Ovary (tissue), 9 donors: Measurements from ENCODE around the gene FAM110D. TPM values are rescaled to one million over a fixed set of nuclear protein-coding genes. Genes with fewer than 3 reads are reported as not detected.

Source experiments
- DNase-seq, 5 donors: peaks; one replicate each; pipeline ENCODE4 v3.0.0-alpha.2; 2019 to 2020
- H3K27ac ChIP-seq, 2 donors: fragments of 200-600 bp; one replicate each; pipeline versions ENCODE4 v1.5.1 to v1.8.0; 2019 to 2022
- H3K27me3 ChIP-seq: fragments of 200-600 bp; one replicate; pipeline ENCODE4 v1.8.0; 2022
- H3K36me3 ChIP-seq: fragments of 200-600 bp; sonication (generic); one replicate; pipeline ENCODE4 v1.5.1; 2019
- H3K4me1 ChIP-seq: one replicate; pipeline ENCODE4 v1.8.1; 2013; ENCODE audit warnings: mild to moderate bottlenecking, moderate library complexity; ENCODE audit not compliant: insufficient read depth
- H3K4me3 ChIP-seq: fragments of 200-600 bp; sonication (generic); one replicate; pipeline ENCODE4 v1.5.1; 2017
- H3K9me3 ChIP-seq, 2 donors: fragments of 200-600 bp in 1 of 2; sonication (generic) in 1 of 2; one replicate each; pipeline versions ENCODE4 v1.5.1 to v1.8.1; 2013 to 2019; ENCODE audit warnings: mild to moderate bottlenecking in 1 of 2, moderate library complexity in 1 of 2
- CTCF ChIP-seq, 3 donors: fragments of 450-650 bp in 2 of 3; fragments of 200-600 bp in 1 of 3; IDR thresholded peaks; one replicate each; pipeline versions ENCODE4 v1.5.1 to v1.8.0; 2016 to 2022; ENCODE audit warnings: antibody characterized with exemption in 3 of 3, mild to moderate bottlenecking in 1 of 3
- EP300 ChIP-seq: sonication (generic); formaldehyde crosslinking; IDR thresholded peaks from one replicate; pipeline ENCODE4 v1.6.1; 2017; ENCODE audit warnings: antibody characterized with exemption
- POLR2A ChIP-seq: fragments of 450-650 bp; IDR thresholded peaks from one replicate; pipeline ENCODE4 v1.6.1; 2017; ENCODE audit warnings: antibody characterized with exemption, mild to moderate bottlenecking, moderate library complexity
- WGBS, 3 donors: extraction: QIAGEN DNeasy Blood & Tissue Kit in 1 of 3; methylation state at CpG; one replicate each; pipeline versions ENCODE4 v1.1.5 to v1.1.7; 2013 to 2017; 5-methylcytosine and 5-hydroxymethylcytosine counted together
- intact Hi-C, 4 donors: fragments of 100-400 bp; cut with DNase I; formaldehyde crosslinking; loops; one replicate each; pipeline versions ENCODE4 v1.11.0 to v1.15.1; 2022 to 2023
- polyA plus RNA-seq, 2 donors: library from polyadenylated mRNA; stranded (reverse); fragments of 200-250 nt in 1 of 2; fragments of 350-450 nt in 1 of 2; fragmentation: Illumina TruSeq in 1 of 2; extraction: RNeasy Lipid Tissue Mini Kit (QIAGEN cat#74804) in 1 of 2; gene quantifications; one replicate each; pipeline ENCODE4 v1.2.3, GENCODE V29; 2013 to 2014
- total RNA-seq, 7 donors: library from RNA; depleted of rRNA in 2 of 7; stranded (reverse); fragments of >200 nt in 2 of 7; fragmentation: NEBNext Ultra II Directional in 3 of 7; extraction: Animal tissue kit (Norgen Biotek cat#: 25700) in 3 of 7; gene quantifications; one replicate each; pipeline versions ENCODE4 v1.1.0 to v1.2.4, GENCODE V29; 2016 to 2023
- donor health status: DM: no; HTN: no; CAD: no; lungs with moderate emphysema.
- donor health status: DM: no; HTN: no; CAD: no.
- donor health status: Bipolar disorder and iron deficiency.
- donor health status: DM: yes; HTN: yes; CAD: no.
- donor health status: DM: no; HTN: no; CAD: no.
- donor health status: DM: yes; HTN: yes; CAD: no.

The FAM110D gene
- total and polyA plus RNA-seq, 9 donors: 0.91 to 4.9 (median 2.1) TPM

DNA sequence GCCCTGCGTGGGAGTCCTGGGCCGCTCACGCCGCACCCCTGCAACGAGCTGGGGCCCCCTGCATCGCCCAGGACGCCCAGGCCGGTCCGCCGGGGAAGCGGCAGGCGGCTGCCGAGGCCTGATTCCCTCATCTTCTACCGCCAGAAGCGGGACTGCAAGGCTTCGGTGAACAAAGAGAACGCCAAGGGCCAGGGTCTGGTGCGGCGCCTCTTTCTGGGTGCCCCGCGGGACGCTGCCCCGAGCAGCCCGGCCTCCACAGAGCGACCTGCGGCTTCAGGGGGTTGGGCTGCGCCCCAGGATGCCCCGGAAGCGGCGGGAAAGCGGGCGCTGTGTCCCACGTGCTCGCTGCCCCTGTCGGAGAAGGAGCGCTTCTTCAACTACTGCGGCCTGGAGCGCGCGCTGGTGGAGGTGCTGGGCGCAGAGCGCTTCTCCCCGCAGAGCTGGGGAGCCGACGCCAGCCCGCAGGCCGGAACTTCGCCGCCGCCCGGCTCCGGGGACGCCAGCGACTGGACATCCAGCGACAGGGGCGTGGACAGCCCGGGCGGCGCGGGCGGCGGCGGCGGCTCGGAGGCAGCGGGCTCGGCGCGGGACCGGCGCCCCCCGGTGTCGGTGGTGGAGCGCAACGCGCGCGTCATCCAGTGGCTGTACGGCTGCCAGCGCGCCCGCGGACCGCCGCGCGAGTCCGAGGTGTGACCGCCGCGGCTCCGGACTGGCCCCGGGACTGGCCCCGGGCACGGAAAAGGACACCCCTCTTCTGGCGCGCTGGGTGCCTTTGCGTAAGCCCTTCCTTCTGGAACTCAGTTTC lies 2.7 kb downstream of the FAM110D start:
- H3K4me3 ChIP-seq: peak overlapping the region; percentile 38
- no peak overlapping the region for H3K27ac ChIP-seq
- no peaks in the 10 kb centered on the region for H3K9me3 ChIP-seq
- no peak for TF ChIP-seq POLR2A
- no peak for TF ChIP-seq EP300
- TF ChIP-seq CTCF (IDR thresholded peaks at IDR 0.05): peak in 2 of 3 donors; percentile 32 to 46
- intact Hi-C loops: loop anchor here in 1 of 4 donors (5.0 kb wide), 1 partner anchor 49 kb away; the partner anchor contains the start of gene PDIK1L
- WGBS, 3 donors: 1 to 2% (median 2%) methylated on average over 68 to 98 of the region's 98 CpGs
- no peaks in the 10 kb centered on the region for H3K27me3 ChIP-seq
- H3K4me1 ChIP-seq: peaks cover 8% of the 10 kb centered on the region
- H3K36me3 ChIP-seq: no peaks in the 10 kb centered on the region
- peak; percentile 46 to 71 (median 63) for DNase-seq

DNA sequence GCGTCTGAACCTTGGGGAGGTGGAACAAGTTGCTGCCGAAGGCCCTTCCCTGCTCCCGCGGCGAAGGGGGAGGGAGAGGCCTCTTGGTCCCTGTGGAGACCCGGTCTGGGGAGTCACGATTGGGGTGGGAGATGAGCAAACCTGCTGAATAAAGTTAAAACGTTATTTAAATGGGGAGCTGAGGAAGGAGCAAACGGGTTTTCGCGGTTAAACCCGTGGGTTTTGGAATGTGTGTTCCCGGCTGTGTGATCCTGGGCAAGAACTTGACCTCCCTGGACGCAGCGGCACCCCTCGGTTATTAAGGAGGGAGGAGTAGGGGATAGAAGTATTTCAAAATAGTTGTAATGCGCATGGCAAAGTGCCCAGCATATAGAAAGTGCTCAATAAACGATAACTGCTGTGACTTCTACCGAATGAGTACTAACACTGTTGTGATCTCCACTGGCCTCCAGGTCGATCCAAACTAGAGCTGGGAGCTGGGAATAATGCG lies 3.4 kb downstream of the FAM110D start:
- 23 to 27% (median 24%) methylated on average over 21 of the region's 21 CpGs for WGBS, 3 donors
- Histone ChIP-seq H3K9me3 (no peaks in the 10 kb centered on the region), H3K4me1 (peaks cover 8% of the 10 kb centered on the region), H3K4me3 (peak overlapping the region; percentile 38), H3K36me3 (no peaks in the 10 kb centered on the region), H3K27me3 (no peaks in the 10 kb centered on the region), H3K27ac (no peak overlapping the region)
- intact Hi-C loops: loop anchor here in 1 of 4 donors (5.0 kb wide), 1 partner anchor 50 kb away; the partner anchor contains the start of gene PDIK1L
- no peak for DNase-seq
- TF ChIP-seq CTCF (IDR thresholded peaks at IDR 0.05) (no peak), POLR2A (no peak), EP300 (no peak)

GRCh38 chr1:26163684-26164035 lies 4.8 kb downstream of the FAM110D start:
- H3K27ac ChIP-seq: peak overlapping the region in 1 of 2 donors; percentile 9
- WGBS, 3 donors: 47 to 71% (median 67%) methylated on average over 9 of the region's 9 CpGs
- H3K9me3 ChIP-seq: no peaks in the 10 kb centered on the region
- H3K36me3 ChIP-seq: no peaks in the 10 kb centered on the region
- no peak for DNase-seq
- H3K27me3 ChIP-seq: no peaks in the 10 kb centered on the region
- H3K4me3 ChIP-seq: peak overlapping the region; percentile 40
- no peak for TF ChIP-seq POLR2A
- no peak for TF ChIP-seq CTCF (IDR thresholded peaks at IDR 0.05)
- TF ChIP-seq EP300: no peak
- intact Hi-C loops: loop anchor here in 1 of 4 donors (5.0 kb wide), 1 partner anchor 51 kb away; the partner anchor contains the start of gene PDIK1L
- H3K4me1 ChIP-seq: peaks cover 8% of the 10 kb centered on the region

DNA sequence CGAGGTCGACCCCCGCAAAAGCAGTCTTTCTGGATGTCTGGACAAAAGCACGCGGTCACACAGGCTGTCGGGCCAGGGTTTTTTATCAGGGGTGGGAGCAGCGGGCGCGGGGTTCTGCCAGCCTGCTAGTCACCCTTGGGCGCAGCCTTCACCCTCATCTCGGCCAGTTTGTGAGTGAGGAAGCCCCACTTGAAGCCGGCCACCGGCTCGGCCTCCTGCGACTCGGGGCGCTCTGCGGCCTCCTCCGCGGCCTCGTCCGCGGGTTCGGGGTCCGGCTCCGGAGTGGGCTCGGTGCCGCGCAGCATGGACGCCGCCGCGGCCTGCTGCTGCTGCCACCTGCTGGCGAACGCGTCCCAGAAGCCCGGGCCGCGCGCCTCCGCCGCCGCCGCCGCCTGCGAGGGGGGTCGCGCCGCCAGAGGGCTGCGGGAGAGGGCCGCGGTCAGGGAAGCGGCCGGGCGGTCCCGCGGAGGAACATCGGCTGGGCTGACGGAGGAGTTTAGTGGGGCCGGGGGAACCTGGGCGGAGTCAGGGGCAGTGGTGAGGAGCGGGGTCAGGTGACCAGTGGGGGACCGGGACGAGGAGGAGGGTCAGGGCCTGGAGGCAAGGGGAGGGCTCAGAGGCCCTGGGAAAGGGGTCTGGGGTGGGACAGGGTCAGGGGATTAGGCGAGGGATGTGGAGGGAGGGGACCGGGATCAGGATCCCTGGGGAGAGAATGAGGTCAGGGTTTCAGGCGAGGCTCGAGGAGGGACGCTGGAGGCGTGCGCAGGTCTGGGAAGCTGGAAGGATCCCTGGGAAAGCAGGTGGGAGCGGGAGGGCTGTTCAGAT lies 5.4 kb downstream of the FAM110D start:
- no peaks in the 10 kb centered on the region for H3K9me3 ChIP-seq
- peak; percentile 38 to 77 (median 67) for DNase-seq
- peaks cover 8% of the 10 kb centered on the region for H3K4me1 ChIP-seq
- peak; percentile 59 to 90 (median 78) for TF ChIP-seq CTCF (IDR thresholded peaks at IDR 0.05)
- no peak for TF ChIP-seq EP300
- H3K27ac ChIP-seq: peak overlapping the region; percentile 9 to 73
- intact Hi-C loops: loop anchor here in 1 of 4 donors (5.0 kb wide), 1 partner anchor 52 kb away; the partner anchor contains the start of gene PDIK1L
- H3K27me3 ChIP-seq: no peaks in the 10 kb centered on the region
- no peaks in the 10 kb centered on the region for H3K36me3 ChIP-seq
- peak overlapping the region; percentile 40 for H3K4me3 ChIP-seq
- 11 to 19% (median 14%) methylated on average over 39 to 72 of the region's 72 CpGs for WGBS, 3 donors
